Measurements from ENCODE around the gene LRP2BP.
"Not testable (repeated sequence)": the region's sequence is repeated elsewhere in the genome, so short reads cannot be mapped to it uniquely, and the experiment has no call there.

Gene LRP2BP

DNA sequence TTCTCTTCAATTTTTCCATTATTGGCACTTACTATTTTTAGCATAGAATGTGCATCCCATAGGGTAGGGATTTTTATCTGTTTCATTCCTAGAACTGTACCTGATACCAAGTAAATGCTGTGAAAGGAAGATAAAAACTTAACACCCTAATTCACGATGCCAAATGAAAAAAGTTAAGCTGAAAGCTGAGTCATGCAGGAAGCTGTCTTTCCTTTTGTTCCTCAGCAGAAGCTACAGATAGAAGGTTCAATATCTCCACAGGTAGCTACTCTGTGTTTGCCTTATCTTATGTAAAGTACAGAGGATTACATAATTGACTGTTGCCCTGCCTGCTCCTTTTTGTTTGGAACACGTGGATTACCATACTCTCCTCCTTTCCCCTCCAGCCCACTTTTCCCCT lies 77.0 kb downstream of the LRP2BP start:
- DNase-seq = no peak

- DNase-seq = no peak
These were observed 77.8 kb downstream of the LRP2BP start for GRCh38 chr4:185317880-185318279.

DNA sequence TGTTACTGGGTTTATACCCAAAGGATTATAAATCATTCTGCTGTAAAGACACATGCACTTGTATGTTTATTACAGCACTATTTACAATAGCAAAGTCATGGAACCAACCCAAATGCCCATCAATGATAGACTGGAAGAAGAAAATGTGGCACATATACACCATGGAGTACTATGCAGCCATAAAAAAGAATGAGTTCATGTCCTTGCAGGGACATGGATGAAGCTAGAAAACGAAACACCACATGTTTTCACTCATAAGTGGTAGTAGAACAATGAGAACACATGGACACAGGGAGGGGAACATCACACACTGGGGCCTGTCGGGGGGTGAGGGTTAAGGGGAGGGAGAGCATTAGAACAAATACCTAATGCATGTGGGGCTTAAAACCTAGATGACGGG lies 78.3 kb downstream of the LRP2BP start:
- not testable (repeated sequence) for DNase-seq
